Measurements from ENCODE around the gene CCDC178.
"Not testable (repeated sequence)": the region's sequence is repeated elsewhere in the genome, so short reads cannot be mapped to it uniquely, and the experiment has no call there.

The CCDC178 gene

DNA sequence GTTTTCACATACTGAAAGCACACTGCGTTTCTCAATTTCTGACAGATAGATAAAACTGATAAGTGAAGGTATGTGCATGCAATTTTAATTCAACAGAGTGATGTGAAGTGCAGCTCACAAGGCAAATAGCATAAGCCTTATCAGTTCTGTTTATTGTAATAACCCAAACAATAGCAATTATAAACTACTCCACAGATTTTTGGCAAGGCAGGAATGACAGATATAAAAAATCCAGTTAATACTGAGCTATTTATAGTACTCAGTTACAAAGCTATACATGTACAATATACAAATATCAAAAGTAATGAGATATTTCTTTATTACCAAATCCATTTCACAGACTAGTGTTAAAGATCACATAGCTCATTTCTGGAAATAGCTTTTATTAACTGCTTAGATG is 456.8 kb downstream of the CCDC178 start:
- no peak for DNase-seq (ENCODE audit: low read depth)

DNA sequence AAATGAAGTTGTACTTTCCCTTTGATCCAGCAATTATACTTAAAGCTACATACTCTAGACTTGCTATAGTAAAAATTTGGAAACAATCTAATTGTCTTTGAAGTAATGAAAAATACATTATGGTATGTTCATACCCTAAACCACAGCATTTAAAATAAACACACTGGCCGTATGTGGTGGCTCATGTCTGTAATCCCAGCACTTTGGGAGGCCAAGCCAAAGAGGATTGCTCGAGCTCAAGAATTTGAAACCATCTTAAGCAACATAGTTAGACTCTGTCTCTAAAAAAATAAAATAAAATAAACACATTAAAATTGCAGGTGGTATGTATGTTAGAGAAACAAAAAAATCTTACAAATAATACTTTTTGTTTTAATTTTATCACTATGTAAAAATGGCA is 459.6 kb downstream of the CCDC178 start:
- DNase-seq (ENCODE audit: low read depth): no peak

DNA sequence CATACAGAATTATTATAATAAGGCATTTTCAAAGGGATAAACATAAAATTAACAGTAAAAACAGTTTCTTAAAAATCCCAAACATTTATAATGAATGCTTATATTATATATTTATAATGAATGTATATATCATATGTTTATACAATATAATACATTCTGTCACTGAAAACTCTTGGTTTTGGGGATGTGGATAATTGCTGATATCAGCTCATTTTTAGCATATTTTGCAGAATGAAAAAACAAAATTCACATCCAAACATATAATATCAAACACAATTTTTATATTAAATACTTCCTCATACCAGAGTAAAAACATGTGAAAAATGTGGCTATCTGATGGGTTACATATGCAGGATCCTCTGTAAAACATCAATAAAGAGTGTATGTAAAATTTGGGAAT is 465.0 kb downstream of the CCDC178 start:
- no peak for DNase-seq (ENCODE audit: low read depth)

DNA sequence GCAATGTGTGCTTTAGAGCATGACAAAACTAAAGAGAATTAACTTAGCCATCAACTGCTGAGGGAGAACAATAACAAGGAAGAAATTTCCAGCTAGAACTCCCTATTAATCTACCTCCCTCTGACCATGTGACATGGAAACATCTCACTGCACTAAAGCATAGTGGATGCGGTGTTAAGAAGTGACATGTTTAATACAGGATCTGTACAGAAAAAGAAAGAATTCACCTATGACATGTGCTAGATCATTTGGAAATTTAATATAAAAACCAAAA is 465.4 kb downstream of the CCDC178 start:
- no peak for DNase-seq (ENCODE audit: low read depth)

DNA sequence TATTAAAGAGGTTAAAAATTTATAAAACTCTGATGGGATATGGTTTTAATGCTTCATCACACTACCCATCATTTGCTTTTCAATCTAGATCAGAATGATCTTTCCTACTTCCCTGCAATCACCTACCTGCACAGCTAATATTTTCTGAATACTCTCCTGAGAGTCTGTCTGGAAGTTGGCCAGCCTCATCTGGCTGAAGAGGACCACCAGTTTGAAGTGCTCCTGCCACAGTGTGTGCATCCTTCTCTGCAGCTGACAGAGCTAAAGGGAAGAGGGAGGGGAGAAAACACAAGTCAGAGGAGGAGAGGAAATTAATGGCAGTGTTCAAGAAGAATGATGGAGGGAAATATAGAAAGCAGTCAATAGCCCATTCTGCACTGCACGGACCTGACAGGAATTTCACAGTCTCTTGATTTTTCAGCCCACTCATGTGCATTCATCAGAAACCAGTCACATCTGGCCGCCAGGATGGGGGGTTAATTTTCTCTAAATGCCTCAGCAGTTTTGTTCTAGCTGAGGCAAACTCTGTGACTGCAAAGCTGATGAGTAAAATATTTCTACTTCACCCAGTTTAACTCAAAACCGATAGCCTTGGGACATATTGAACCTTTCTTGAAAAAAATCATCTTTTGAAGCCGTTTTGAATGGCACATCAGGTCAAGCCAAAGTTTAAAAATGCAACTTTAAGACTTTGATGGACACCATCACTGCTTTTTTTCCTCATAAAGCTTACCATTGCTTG is 465.9 kb downstream of the CCDC178 start:
- DNase-seq (ENCODE audit: low read depth): no peak

DNA sequence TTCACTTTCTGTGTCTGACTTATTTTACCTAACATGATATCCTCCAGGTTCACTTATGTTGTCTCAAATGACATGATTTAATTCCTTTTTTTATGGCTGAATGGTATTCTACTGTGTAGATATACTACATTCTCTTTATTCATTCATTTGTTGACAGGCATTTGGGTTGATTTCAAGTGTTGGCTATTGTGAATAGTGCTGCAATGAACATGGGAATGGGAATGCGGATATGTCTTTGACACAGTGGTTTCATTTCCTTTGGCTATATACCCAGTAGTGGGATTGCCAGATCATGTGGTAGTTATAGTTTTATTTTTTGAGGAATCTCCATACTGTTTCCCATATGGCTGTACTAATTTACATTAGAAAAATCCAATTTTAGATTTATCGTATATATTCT is 472.3 kb downstream of the CCDC178 start:
- DNase-seq (ENCODE audit: low read depth): no peak

GRCh38 chr18:32966141-32966540 is 474.4 kb downstream of the CCDC178 start:
- no peak for DNase-seq (ENCODE audit: low read depth)

- no peak for DNase-seq (ENCODE audit: low read depth)
Measured at GRCh38 chr18:32961538-32961937, 479.0 kb downstream of the CCDC178 start.

DNA sequence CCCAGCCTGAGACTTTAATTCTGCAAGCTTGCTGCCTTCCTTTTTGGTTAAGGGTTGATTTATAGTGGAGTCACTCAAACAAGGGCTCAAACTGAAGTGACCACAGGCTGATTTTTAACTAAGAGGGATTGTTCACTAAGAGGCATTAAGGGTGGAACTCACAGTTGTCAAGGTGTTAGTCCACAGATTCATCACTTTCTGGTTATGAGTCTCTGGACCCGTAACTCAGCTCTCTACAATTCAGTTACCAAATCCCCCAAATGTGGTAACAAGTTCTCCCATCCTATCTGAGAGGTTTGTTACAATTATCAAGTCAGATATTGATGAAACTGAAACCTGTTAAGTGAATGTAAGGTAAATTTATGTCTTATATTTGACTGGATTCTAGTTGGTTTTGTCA is 481.8 kb downstream of the CCDC178 start:
- DNase-seq (ENCODE audit: low read depth): no peak

- DNase-seq (ENCODE audit: low read depth): no peak
Measured at GRCh38 chr18:32956591-32957315, 483.8 kb downstream of the CCDC178 start.

DNA sequence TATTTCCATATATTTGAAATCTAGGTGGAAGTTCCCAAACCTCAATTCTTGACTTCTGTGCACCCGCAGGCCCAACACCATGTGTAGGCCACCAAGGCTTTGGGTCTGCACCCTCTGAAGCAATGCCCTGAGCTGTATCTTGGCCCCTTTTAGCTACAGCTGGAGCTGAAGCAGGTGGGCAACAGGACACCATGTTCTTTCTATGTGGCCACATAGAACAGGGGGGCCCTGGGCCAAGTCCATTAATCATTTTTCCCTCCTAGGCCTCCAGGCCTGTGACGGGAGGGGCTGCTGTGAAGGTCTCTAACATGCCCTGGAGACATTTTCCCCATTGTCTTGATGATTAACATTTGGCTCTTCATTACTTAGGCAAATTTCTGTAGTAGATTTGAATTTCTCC is 488.2 kb downstream of the CCDC178 start:
- DNase-seq (ENCODE audit: low read depth): not testable (repeated sequence)

- DNase-seq (ENCODE audit: low read depth): no peak
Measured at GRCh38 chr18:32937597-32937996, 502.9 kb downstream of the CCDC178 start.

DNA sequence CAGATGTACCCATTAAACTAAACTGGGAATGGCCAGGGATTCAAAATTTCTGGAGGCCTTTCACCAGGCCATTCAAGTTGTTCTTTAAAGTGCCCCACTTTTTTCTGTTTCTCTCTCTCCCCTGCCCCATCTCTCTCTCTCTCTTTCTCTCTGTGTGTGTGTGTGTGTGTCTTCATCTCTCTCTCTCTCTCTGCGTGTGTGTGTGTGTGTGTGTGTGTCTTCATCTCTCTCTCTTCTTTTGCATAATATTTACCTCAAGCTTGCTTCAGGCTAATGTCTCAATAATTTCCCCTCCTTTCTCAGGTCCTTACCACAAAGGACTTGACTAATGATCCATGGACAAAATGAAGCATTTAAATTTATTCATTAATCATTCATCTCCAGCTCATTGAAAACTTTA is 503.5 kb downstream of the CCDC178 start:
- DNase-seq (ENCODE audit: low read depth): no peak

- no peak for DNase-seq (ENCODE audit: low read depth)
Measured at GRCh38 chr18:32934201-32934600, 506.3 kb downstream of the CCDC178 start.

DNA sequence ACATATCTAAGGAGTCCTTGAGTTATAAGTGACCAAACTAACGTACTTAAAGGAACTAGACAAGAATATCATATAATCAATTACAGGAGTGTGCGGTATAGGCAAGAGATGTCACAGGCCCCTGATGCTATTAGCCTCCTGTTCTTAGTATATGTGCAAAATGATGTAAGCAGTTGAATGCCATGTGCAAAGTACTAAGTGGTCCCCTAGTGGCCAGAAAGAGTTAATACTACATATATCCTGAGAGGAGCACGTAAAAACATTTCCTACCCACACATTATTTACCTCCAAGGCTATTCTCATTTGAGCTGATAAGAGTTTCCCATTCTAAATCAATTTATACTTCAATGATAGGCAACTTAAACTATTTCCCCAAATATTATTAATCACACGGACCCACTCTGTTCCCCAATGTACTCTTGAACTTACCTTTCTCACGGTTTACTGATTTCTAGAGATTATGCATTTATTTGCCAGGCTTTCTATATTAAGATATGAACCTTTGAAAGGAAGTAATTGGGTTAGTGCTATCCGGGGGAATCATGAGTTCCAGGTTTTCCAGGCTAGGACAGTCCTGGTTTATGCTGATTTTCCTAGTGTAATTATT is 509.7 kb downstream of the CCDC178 start:
- DNase-seq (ENCODE audit: low read depth): no peak

DNA sequence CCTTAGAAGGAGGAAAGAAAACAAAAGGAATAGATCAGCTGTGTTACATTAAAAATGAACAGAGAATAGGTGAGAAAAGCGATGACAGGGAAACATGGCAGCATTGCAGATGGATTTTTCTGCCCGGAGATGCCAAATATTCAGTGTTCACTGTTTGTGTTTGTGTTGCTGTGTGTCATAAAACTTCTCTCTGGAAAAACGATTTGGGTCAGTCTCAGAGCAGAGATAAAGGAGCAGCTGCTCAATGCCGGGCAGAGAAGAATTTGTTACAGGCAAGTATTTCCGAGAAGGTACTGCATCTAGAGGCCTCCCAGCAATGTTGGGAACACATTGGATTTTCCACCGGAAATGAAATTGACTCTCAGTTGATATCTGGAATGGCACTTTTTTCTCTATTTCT is 511.3 kb downstream of the CCDC178 start:
- DNase-seq (ENCODE audit: low read depth): no peak

DNA sequence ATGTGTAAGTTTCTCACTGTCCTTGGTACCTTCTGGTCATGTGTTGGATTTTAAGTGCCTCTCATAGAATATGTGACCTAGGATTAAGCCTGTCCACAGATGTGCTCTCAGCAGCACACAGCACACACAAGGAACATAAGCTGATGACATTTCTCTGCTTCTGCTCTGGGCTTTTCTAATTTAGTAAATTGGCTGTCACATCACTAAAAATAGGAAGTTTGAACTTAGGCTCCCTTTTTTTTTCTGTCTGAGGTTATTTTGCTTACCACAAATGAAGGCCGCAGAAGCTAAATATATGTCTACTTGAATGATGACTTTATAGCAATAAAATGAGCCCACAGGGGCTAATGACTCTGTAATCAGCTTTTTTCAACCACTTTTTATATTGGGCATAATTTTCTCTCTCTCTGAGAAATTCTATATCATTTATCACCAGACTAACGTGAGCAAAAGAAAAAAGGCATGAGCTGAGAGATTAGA is 517.5 kb downstream of the CCDC178 start:
- no peak for DNase-seq (ENCODE audit: low read depth)

DNA sequence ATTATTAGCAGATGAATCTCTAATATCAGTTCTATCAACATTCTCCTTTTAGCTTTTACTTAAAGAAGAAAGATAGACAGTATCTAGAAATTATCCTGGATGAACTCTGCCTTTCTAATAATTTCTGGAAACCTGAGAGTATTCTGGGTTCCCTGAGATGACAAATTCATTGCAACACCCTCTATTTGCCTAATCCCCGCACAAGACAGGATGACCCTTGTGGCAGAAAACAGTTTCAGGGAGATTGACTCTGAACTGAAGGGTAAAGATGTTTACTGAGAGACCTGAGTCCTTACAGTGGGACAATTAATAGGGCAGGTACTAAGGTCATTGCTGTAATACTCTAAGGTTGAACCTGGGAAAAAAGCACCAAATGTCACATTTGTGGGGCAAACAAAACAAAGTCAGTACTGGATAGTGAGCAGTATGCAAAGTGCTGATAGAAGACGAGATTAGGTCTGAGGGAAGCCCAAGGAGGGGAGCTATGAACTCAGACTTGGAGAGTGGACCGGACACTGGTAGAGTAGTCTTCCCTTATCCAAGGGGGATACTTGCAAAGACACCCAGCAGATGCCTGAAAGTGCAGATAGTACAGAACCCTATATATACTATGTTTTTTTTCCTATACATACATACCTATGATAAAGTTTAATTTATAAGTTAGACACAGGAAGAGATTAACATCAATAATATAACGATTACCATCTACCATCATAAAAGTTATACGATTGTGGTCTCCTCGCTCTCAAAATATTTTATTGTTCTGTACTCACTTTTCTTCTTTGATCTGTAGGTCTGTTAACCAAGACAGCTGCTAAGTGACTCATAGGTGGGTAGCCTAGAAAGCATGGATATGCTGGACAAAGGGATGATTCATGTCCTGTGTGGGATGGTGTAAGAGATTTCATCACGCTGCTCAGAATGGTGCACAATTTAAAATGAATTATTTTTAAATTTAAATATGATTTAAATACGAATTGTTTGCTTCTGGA is 519.4 kb downstream of the CCDC178 start:
- no peak for DNase-seq (ENCODE audit: low read depth)

- no peak for DNase-seq (ENCODE audit: low read depth)
Measured at GRCh38 chr18:32919799-32920198, 520.7 kb downstream of the CCDC178 start.

GRCh38 chr18:32918692-32919250 is 521.8 kb downstream of the CCDC178 start:
- DNase-seq (ENCODE audit: low read depth): no peak

GRCh38 chr18:32915516-32915915 is 525.0 kb downstream of the CCDC178 start:
- DNase-seq (ENCODE audit: low read depth): no peak
